Stimulated activated CD4-positive, alpha-beta T cell treated with anti-CD3 and anti-CD28 coated beads, Interleukin-12 subunit alpha, Interleukin-12 subunit beta, amount 100 ng/mL, for 48 hours (primary cell): ENCODE data around the gene SNX11.
"Not testable (repeated sequence)": the region's sequence is repeated elsewhere in the genome, so short reads cannot be mapped to it uniquely, and the experiment has no call there.

Experiments used
- DNase-seq, 3 donors: peaks; one replicate each; pipeline ENCODE4 v3.0.0-alpha.2; 2020; ENCODE audit warnings: low read depth in 2 of 3, low spot score in 1 of 3

The SNX11 gene, protein sequence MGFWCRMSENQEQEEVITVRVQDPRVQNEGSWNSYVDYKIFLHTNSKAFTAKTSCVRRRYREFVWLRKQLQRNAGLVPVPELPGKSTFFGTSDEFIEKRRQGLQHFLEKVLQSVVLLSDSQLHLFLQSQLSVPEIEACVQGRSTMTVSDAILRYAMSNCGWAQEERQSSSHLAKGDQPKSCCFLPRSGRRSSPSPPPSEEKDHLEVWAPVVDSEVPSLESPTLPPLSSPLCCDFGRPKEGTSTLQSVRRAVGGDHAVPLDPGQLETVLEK

DNA sequence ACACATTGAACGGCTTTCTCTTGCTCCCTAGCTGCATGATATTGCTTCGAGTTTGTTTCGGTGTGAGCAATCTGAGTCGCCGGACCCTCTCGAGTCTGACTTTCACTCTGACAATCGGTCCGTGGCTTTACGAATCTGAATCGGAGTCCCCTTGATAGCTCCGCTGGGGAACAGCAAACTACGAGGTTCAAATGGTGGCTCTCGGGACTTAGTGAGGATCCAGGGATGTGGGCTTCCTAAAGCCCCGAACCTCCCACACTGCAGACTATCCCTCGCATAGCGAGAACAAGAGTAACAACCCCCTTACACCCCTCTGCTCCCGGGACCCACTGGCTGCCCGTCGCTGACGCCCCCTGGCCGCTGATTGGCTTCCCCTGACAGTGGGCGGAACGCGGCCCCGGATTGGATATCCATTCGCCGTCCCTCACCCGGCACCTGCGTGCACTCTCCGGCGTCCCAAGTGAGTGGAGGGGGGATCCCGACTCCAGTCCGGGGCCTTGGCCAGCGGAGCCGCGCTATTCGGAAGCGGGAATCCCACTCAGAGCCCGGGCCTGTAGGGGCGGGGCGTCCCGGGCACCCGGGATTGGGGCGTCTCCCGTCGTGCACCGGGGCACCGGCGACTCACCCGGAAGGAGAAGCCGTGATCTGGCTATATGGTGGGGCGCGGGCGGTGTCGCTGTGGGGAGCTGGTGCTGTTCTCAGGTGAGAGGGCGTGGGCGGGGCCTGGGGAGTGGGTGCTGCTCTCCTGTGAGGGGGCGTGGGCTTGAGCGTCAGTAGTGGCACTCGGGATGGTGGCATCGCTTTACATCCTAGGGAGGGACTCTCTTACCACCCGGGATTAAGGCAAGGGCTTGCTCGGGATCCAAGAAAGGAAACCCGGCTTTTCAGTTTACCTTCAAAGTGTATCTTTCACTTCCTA is at the start of gene SNX11:
TSS of gene SNX11 (plus strand) at position 630 of the 919 bp plus-strand sequence. CDS start 4,278 bp downstream, outside the sequence.
- DNase-seq: peak; percentile 84 to 90 (median 84)

DNA sequence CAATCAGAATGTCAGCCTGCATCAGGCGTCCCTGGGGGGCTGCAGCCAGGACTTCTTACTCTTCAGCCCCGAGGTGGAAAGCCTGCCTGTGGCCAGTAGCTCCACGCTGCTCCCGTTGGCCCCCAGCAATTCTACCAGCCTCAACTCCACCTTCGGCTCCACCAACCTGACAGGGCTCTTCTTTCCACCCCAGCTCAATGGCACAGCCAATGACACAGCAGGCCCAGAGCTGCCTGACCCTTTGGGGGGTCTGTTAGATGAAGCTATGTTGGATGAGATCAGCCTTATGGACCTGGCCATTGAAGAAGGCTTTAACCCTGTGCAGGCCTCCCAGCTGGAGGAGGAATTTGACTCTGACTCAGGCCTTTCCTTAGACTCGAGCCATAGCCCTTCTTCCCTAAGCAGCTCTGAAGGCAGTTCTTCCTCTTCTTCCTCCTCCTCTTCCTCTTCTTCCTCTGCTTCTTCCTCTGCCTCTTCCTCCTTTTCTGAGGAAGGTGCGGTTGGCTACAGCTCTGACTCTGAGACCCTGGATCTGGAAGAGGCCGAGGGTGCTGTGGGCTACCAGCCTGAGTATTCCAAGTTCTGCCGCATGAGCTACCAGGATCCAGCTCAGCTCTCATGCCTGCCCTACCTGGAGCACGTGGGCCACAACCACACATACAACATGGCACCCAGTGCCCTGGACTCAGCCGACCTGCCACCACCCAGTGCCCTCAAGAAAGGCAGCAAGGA is 49.0 kb upstream of the SNX11 start:
- no peak for DNase-seq

- DNase-seq: no peak
Observed at GRCh38 chr17:48059125-48059668, 48.4 kb upstream of the SNX11 start.

DNA sequence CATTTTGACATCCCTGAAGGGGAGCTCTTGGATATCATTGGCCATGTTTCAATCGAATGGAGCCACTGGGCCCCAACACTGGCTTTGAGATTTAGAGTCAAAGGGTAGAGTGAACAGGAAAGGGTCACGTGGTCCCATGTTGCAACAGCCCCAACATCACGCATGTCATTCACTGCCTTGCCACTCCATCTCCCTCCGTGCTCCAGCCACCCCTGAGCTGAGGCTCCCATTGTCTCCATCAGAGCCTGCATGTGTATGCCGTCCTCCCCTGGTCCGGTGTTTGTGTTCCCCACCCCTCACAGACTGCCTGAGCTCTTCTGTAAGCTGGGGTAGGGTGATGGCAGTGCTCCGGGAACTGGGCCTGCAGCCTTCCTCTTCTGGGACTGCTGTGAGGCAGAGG is 47.3 kb upstream of the SNX11 start:
- no peak for DNase-seq

DNA sequence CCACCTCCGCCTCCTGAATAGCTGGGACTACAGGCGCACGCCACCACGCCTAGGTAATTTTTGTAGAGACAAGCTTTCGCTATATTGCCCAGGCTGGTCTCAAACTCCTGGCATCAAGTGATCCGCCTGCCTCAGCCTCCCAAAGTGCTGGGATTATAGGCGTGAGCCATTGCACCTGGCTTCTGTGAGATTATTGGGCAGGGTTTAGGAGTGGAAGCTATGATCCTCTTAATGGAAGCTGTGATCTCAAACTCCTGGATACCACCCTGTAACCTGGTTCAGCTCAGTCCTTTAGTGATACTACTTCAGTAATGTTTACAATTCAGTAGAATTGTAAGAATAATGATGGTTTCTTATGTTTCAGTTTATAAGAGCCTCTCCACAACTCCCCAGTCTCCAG is 45.3 kb upstream of the SNX11 start:
- no peak for DNase-seq

DNA sequence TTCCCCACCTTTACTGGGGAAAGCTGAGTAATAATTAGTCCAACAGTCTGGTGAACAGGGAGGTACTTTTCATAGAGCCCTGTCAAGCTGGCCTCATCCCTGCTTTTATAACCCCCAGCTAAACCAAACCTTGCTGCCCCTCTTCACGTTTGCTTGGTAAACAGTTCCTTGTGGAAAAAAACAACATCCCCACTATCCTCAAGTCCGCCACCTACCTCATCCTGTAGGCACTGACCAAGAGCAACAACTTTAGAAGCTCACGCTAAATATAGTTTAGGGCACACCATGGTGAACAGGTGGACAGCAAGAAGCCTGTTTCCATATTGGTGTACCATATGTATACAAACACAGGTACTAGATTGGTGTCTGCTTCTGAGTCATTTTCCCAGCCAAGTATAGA is 42.9 kb upstream of the SNX11 start:
- DNase-seq: no peak

DNA sequence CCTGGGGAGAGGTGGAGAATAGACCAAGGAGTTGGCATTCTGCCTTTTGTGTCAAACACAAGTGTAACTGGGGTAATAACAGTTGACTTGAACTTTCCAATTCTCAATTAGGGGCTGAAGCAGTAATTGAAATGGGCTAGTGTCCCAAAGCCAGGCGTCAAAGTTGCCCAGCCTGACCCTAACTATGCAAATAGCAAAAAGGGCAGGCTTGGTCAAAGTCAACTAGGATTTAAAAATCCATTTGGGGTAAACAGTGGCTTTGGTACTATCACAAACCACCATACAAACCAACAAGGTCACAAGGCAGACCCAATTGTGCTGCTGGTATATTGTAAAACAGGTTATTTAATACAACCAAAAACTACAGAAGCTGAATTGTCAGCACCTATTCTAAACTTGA is 41.4 kb upstream of the SNX11 start:
- DNase-seq: no peak

DNA sequence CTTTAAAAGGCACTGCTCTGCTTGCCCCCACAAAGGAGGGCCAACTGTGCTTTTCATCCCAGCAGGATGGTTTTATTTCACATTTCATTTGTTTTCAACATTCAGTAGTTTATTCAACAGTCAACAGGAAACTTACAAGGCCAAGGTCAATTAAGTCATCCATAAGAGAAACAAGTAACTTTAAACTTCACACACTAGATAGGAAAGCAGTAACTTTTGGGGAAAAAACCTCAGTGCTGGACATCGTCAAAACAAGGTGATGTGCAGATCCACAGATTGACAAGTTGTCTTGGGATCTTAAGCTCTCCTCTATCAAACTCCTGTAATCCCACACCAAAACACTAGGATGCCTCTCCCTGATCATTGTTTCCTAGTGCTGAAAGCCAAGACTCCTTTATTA is 40.9 kb upstream of the SNX11 start:
- DNase-seq: no peak

DNA sequence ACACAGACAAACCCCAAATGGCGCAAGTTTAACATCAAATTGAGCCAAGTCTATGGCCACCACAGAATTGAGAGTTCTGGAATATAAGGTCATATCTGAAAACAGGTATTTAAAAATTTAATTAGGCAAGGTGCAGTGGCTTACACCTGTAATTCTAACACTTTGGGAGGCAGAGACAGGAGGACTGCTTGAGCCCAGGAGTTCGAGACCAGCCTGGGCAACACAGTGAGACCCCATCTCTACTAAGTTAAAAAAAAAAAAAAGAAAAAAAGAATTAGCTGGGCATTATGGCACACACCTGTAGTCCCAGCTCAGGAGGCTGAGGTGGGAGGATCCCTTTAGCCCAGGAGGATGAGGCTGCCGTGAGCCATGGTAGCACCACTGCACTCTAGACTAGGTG is 40.3 kb upstream of the SNX11 start:
- no peak for DNase-seq

DNA sequence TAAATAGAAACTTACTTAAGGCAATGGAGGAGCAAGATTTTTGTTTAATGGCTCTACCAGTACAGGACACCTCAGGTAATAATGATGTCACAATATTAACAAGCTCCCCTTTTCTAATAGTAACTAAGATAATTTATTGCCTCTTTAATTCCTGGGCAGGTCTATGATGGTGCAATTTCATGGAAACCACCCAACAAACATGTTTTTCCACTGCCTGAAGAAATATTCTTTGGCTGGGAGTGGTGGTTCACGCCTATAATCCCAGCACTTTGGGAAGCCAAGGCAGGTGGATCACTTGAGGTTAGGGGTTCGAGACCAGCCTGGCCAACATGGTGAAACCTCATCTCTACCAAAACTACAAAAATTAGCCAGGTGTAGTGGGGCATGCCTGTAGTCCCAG is 39.8 kb upstream of the SNX11 start:
- DNase-seq: not testable (repeated sequence)

- DNase-seq: no peak
Observed at GRCh38 chr17:48068491-48068961, 39.0 kb upstream of the SNX11 start.

DNA sequence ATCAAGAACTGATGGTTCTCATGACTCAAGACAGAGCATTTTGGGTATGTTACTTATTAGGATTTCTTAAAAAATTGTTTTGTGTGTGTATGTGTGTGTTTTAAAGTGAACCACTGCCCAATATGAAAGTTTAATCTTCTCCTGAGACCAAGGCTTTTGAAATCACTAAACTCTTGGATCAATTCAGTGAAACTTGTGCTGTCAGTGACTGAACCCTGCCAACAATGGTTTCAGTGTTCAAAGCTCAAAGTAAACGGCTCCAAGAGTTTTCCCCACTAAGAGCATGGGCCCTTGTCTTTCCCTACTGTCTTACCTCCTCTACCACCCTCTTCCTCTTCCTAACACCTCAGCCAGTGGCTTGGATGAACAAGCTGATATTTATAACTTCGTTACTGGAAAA is 37.4 kb upstream of the SNX11 start:
- DNase-seq: no peak

GRCh38 chr17:48071654-48072053 is 35.9 kb upstream of the SNX11 start:
- DNase-seq: no peak

DNA sequence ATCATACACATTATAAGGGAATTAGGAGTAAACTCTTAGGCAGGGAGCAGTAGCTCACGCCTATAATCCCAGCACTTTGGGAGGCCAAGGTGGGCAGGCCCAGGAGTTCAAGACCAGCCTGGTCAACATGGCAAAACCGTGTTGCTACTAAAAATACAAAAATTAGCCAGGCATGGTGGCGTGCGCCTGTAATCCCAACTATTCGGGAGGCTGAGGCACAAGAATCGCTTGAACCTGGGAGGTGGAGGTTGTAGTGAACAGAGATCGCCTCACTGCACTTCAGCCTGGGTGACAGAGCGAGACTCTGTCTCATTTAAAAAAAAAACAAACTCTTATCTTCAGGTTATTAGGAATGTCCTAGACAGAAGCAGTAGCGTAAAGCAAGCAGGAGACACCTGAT is 34.8 kb upstream of the SNX11 start:
- DNase-seq: not testable (repeated sequence)

- not testable (repeated sequence) for DNase-seq
Observed at GRCh38 chr17:48073566-48074094, 33.9 kb upstream of the SNX11 start.

- DNase-seq: peak; percentile 41 to 78 (median 64)
Observed at GRCh38 chr17:48074322-48075081, 33.1 kb upstream of the SNX11 start.

- not testable (repeated sequence) for DNase-seq
Observed at GRCh38 chr17:48077152-48077551, 30.4 kb upstream of the SNX11 start.

- DNase-seq: no peak
Observed at GRCh38 chr17:48081858-48082257, 25.7 kb upstream of the SNX11 start.

DNA sequence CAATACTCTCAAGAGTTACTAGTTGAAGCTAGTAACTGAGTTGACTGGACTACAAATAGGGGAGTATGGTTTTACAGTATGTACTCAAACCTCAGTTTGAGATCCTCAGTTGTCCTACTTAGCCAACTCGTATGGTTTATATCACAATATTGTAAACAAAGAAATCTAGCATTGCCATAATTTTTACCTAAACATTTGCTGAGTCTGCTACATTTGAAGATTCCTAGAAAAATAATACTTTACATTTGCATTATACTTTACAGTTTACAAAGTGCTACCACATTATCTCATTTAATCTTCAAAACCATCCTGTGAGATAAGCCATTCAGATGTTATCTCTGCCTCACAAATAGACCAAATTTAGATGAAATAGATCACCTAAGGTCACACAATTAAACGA is 22.6 kb upstream of the SNX11 start:
- no peak for DNase-seq

DNA sequence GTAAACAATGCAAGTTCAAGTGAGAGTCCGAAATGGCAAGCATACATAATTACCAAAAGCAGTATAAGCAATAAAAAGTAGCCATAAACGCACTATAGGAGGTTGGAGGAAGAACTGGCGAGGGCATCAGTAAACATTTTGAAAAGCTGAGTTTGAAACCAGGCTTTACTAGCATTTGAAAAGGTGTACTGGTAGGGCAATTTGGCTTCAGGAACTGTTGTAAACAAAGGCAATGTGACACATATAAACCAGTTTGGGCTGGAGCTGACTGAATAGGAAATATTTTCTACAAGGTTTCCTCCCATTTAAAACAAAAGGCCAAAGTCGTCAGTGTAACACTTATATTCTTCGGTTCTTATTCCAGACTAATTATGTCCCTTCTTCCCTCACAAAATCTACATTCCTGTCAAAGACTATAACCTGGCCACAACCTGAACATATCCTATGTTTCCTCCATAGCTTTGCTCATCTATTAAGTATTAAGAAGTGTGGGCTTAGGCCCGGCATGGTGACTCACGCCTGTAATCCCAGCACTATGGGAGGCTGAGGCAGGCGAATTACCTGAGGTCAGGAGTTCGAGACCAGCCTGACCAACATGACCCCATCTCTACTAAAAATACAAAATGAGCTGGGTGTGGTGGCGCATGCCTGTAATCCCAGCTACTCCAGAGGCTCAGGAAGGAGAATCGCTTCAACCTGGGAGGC is 14.1 kb upstream of the SNX11 start:
- no peak for DNase-seq
